HS-27A (cell line): ENCODE measurements around the gene GLS.

Experiments
- DNase-seq: peaks from one replicate; pipeline ENCODE4 v3.0.0-alpha.2; 2012; ENCODE audit warnings: low read depth, missing footprints

Gene GLS

GRCh38 chr2:190996338-190996946 lies 115.8 kb downstream of the GLS start:
- no peak for DNase-seq

GRCh38 chr2:190996947-190997346 lies 116.3 kb downstream of the GLS start:
- no peak for DNase-seq

DNA sequence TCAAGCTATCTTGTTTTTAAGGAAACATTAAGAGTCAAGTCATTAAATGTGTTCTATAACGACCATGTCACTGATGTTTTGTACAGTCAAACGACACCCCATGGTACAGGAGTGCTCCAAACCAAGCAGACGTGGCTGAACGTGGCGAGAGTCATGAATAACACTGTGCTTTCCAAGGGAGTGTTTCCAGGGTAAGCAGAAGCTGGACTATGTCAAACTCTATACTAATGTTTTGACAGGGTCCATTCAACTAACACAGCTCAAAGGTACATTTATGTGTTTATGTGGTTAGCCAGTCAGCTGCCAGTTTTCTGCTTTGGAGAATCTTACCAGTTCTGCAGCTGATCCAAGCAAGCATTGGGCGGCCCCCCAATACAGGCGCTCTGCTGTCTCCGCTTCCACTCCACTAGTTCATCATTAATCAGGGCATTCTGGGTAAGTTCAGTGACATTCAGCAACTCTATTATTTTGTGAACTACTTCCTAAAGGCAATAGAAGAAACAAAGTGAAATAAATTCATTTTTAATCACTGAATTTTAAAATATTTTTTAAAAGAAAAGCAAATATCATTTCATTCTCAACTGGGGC lies 117.0 kb downstream of the GLS start:
- no peak for DNase-seq

DNA sequence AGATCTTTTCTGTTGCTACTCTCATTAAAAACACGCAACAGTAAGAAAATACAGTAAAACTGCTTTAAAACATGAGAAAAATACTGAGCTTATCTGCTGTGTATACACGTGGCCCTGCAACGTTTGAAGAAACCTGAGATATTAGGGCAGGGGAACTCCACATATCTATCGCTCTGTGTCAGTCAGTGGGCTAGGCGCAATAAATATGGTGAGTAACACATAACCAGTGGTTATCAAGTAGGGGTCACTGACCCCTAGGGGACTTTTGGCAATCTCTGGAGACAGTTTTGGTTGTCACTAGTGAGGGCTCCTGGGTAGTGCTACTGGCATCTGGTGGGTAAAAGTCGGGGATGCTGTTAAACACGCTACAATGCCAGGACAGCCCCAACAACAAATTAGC lies 118.4 kb downstream of the GLS start:
- DNase-seq, result no peak

DNA sequence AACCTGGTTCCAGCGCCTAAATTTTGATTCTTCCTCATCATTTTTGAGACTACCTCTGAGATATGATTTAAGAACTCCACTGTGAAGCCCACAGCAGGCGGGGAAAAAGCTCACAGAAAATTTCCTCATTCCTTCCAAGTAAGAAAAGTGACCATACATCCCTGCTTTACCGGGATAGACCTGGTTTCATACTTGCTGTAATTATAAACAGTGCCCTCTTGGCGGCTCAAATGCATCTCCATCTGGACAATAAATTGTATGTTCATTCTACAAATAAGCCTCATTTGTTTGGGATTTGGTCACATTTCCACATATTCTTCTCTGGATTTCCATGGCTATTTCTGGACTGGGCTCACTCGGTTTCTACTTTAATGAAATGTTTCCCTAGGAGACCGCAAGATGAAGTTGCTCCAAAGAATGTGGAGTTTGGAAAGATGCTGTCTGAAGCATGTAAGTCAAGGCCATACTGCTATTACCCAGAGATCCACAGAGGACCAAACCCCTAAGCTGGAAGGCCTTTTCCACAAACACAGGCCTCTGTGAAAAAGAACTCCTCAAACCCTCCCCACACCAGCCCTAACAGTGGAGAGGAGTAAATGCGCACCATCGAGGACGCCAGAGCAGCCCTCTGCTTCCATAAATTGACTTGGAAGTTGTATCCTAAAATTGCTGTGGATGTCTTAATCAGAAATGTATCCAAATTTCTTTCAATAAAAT lies 119.5 kb downstream of the GLS start:
- no peak for DNase-seq

DNA sequence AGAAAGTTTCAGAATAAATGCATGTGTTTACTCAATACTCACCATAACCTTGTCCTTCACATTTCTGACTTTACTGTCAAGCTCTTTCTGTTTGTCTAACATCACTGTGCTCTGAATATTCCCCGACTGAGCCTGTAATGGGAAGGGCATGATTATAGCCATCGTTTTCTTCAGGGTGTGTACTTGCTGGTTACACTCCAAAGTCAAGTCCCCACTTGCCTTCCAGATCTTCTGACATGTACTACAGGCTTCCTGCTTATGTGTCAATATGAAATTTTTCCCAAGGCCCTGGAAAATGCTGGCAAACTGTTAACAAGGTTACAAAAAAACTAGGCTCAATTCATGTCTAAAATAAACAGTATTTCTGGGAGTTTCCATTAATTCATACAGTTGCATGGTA lies 120.4 kb downstream of the GLS start:
- DNase-seq, result no peak

- no peak for DNase-seq
These were observed 121.0 kb downstream of the GLS start for GRCh38 chr2:191001624-191002023.

DNA sequence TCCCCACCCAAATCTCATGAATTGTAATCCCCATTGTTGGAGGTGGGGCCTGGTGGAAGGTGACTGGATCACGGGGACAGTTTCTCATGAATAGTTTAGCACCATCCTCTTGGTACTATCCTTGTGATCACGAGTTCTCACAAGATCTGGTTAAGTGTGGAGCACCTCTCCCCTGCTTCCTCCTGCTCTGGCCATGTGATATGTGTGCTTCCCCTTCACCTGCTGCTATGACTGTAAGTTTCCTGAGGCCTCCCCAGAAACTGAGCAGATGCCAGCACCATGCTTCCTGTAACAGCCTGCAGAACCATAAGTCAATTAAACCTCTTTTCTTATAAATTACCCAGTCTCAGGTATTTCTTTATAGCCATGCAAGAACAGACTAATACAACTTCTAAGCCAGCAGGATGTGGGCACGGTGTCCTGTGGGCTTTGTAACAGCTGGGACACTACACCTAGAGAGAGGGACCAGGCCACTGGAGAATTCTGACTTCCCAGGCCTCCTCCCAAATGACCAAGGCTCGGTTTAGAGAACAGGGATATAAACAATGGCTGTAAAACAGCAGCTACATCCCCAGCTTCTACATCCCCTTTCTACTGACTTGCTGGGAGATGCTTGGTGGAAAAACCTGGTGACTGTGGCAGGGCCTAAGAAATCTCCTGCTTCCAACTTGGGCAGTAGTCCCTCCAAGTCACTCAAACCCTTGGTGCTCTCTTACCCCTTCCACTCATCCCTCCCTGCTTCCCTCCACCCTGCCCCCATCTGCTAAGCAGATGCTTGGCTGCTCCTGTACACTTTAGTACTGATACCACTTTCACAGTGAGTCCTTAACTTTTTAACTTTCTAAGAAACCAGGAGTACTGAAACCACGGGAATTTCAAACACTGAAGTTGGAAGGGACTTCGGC lies 123.0 kb downstream of the GLS start:
- no peak for DNase-seq

- no peak for DNase-seq
These were observed 125.7 kb downstream of the GLS start for GRCh38 chr2:191006297-191006696.

DNA sequence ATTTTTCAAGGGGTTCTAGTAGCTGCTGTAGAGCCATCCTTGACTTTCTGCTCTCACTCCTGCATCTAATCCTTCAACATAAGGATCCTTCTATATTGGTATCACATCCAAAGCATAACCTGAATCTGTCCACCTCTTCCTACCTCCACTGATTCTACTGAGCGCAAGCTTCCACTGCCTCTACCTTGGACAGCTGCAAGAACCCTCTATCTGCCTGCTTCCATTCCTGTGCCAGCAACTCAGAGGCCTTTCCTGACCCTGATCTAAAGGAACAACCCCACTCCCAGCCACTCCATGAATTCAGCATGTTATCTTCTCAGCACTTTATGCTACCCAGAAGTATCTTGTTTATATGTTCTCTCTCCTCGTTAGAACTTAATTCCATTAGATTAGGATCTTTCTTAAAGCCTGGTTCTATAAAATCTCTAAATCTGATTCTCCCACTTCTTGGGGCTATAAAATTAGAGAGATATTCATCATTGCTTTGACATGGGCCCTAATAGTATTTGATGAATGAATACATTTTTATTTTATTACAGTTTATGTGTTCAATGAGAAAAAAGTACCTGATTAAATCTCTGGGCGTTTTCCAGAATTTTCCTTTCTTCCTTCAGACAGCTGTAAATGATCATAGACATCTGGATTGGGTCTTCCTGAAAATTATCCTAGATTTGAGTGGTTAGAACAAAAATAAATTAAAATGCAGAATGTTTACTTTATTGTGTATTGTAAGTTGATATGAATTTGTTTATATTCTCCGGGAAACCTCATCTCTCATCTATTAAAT lies 126.6 kb downstream of the GLS start:
- DNase-seq, result no peak

DNA sequence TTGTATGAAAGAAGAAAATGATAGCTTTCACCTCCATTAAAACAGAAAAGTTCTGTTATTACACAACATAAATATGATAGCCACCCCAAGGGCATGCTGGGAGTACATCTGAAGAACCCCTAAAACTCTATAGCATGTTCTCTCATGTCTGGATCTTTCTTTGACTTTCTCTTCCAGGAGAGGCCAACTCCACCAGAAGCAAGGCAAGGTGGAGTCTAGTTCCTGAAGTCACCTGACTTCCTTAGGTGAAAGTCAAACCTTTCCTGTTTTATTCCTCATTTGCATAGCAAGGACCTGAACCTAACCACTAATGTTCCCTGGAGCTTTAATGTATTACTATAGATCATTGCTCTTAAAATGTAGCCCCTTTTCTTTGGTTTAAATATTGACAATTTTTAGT lies 127.7 kb downstream of the GLS start:
- no peak for DNase-seq

DNA sequence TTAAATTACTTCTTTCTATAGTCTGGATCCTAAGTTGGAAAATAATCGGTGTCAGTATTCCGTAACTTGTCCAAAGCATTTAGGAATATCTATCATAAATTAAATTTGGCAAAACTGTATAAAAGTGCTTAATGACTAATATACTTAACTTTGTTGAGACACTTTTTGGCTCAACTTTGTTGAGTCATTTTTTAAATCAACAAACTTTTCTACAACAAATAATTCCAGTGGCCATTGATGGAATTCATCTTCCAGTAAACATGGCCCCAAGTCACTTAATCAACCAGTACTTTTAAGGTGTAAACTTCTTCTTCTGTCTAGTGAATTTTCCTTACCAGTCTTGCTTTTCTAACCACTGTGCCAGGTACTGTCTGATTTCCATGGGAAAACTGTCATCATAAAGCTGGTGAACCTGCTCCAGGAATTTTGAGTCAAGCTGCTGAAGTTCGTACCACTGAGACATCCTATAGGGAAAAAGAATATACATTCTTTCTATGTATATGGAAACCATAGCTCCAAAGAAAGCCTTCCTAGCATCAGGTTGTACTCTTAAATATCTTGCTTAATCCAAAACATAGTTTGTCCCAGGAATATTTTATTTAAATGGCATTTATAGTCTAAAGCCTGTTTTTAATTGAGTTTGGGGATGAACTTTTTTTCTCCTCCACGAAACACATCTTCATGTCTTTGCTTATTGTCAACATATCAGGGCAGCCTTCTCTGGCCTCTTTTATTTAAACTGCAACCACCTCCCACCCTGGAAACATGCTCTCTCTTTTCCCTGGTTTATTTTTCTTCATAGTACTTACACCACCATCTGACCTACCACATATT lies 129.1 kb downstream of the GLS start:
- DNase-seq, result no peak

DNA sequence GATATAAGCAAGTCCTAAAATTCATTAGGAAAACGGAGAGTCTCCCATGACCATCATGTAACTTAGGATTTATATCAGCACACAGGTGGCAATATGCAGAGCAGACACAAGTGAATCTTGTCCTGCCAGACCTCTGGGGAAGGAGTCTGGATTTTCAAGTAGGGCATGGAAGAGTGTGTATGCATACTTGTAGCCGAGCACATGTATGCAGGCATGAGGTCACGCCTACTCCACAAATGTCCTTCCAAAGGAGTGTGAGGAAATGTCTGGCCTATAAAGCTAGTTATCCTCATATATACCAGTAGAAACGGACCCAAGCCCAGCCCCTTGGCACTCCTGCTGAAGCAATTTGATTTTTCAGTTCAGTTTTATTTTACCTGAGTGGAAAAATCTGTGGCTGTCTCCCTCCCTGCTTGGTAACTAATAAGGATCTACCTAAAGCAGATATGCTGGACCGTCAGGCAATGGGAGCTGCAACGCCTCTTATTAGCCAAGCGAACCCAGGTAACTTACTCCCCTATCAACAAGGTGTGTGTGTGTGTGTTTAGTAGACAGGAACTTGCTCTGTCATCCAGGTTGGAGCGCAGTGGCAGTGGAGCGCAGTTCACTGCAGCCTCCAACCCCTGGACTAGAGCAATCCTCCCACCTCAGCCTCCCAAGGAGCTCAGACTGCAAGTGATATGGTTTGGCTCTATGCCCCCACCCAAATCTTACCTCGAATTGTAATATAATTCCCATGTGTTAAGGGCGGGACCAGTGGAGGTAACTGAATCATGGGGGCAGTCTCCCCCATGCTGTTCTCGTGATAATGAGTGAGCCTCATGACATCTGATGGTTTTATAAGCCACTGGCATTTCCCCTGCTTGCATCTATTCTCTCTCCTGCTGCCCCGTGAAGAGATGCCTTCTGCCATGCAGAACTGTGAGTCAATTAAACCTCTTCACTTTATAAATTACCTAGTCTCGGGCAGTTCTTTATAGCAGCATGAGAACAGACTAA lies 130.6 kb downstream of the GLS start:
- no peak for DNase-seq

- no peak for DNase-seq
These were observed 131.7 kb downstream of the GLS start for GRCh38 chr2:191012346-191012745.

DNA sequence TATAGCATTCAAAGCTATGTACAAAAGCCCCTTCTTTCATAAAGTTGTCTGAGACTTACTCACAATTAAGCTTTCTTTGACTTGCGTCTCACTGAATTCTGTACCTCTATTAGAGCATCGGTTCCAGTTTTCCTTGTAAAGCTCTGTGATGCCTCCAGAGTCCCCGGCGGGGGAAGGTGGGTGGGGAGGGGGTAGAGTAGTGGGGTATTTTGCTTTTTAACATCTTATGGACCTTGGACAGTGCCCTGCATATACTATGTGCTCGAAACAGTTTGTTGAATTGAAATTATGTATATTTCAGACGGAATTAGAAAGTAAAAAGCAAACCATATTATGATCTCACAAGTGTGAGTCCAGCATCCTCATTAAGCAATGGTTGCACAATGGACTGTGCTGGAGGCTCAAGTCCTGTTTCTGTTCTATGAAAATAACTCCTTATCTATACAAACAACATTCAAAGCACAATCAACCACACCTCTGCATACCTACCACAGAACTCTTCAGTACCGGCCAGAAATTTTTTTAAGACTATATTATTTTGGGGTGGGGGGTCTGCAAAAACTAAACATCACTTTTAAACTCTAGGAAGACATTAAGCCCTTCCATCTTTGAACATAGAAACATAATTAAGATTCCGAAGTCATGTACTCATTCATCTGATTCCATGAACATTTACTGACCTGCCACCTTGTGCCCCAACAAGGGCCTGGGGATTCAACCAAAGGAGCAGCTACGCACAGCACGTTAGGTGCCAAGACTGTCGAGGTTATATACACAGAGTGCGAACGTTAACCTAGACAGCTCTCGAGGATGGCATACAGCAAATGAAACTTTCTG lies 132.4 kb downstream of the GLS start:
- no peak for DNase-seq

DNA sequence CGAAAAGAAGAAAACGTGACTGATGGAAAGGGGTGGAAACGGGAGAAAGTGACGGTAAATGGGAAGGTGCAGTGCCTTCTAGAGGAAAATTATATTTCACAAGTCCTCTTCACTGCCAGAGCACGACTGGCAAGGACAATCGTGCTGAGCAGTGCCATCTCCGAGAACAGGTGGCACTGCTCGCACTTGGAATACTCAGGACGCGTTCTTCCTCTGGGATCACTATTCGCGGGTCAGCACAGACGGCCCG lies 133.0 kb downstream of the GLS start:
- DNase-seq, result no peak

DNA sequence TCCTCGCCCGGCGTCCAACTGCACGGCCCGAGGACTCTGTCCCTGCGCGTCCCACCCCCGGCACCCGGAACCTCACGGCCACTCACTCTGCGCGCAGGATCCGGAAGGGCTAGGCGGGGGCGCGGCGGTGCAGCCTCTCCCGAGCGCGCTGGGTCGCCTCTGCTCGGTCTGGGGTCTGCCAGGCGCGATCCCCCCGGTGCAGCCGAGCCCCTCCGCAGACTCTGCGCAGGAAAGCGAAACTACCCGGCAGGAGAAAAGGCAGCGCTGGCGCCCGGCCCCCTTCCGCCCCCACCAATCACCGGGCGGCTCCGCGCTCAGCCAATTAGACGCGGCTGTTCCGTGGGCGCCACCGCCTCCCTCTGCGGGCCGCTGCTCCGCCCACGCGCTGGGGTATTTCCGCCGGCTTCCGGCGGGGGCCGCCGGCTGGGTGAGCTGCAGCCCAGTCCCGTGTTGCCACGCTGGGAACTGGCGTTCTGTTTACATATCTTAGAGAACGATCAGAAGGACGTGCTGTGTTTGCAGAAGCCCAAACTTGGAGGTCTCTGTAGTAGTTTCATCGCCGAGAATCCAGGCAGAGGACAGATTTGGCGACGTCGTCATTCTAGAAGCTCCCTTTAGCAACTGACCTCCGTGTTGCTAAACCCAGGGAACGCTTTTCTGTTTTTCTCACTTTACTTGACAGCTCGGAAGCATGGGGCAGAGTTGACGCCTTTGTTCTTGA lies 133.5 kb downstream of the GLS start, which contains the start of gene STAT1:
TSS of gene STAT1 (minus strand) at position 240 of the 721 bp plus-strand sequence. CDS start 4,168 bp downstream, outside the sequence.
- peak; percentile 53 for DNase-seq

- DNase-seq, result no peak
These were observed 134.0 kb downstream of the GLS start for GRCh38 chr2:191014653-191015020.
